Panc1 (cell line): ENCODE data around the gene MALL.
A peak's percentile ranks its signal among the peaks of the same experiment; 100 is the strongest.

ENCODE experiments used
- CTCF ChIP-seq: fragments of 450-650 bp; IDR thresholded peaks from 2 replicates; pipeline ENCODE4 v1.5.1; 2017; ENCODE audit warnings: mild to moderate bottlenecking
- POLR2AphosphoS5 ChIP-seq: IDR thresholded peaks from 2 replicates; pipeline ENCODE4 v1.6.1; 2012; ENCODE audit warnings: mild to moderate bottlenecking, low read depth, low read length, moderate library complexity
- SIN3A ChIP-seq: IDR thresholded peaks from 2 replicates; pipeline ENCODE4 v1.6.1; 2012; ENCODE audit warnings: low read depth, mild to moderate bottlenecking, low read length, moderate library complexity, borderline replicate concordance; ENCODE audit not compliant: insufficient read depth
- TCF7L2 ChIP-seq: IDR thresholded peaks from 2 replicates; pipeline ENCODE4 v1.6.1; 2011; ENCODE audit warnings: mild to moderate bottlenecking, low read depth, low read length, inconsistent platforms

DNA sequence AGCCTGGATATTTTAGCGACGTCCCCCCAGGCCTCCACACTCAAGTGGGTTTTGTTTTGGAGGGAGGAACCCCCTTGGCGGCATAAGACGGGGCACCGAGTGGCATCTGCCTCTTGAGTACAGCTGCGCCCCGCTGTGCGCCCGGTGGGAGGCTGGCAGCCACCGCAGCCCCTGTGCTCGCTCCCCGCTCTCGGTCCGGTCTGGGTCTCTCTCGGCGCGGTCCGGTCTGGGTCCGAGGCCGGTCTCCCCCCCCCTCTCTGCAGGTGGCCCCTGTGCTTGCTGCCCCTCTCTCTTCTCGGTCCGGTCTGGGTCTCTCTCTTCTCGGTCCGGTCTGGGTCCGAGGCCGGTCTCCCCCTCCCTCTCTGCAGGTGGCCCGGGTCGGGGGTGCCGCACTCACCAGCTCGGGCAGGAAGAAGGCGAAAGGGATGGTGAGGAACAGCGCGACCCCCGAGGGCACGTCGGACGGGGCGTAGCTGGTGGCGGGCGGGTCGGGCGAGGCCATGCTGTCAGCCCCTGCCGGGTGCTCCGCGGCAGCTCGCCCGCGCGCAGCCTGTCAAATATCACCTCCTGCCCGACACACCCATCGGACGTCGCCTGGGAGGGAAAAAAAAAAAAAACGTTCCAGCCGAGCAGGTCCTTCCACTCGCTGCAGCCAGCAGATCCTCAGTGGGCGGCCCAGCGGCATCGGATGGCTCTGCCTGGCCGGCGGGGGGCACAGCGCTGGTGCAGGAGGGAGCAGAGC lies at the start of gene MALL:
- no peak for TF ChIP-seq CTCF
- peak; percentile 50 for TF ChIP-seq POLR2AphosphoS5
- no peak; the same call in 1 of the 2 replicates for TF ChIP-seq TCF7L2
- TF ChIP-seq SIN3A = peak; percentile 82; the same call in 1 of the 2 replicates
